Gastrocnemius medialis (tissue), 4 donors: Measurements from ENCODE around the gene TGFBR1. TPM values are rescaled to one million over a fixed set of nuclear protein-coding genes. Genes with fewer than 3 reads are reported as not detected.

Experiments
- ATAC-seq, 2 donors: fragments of 150-250 bp; one replicate each; pipeline ENCODE4 v1.9.1; 2016
- DNase-seq, 2 donors: peaks; one replicate each; pipeline ENCODE4 v3.0.0-alpha.2; 2019
- H3K27ac ChIP-seq, 4 donors: fragments of 200-600 bp; sonication (generic); 1 replicate in 1 of 4; 2 replicates in 3 of 4; pipeline ENCODE4 v1.5.1; 2016 to 2018; ENCODE audit warnings: mild to moderate bottlenecking in 2 of 4, moderate library complexity in 1 of 4
- H3K27me3 ChIP-seq, 3 donors: fragments of 200-600 bp; sonication (generic) in 2 of 3; 1 replicate in 1 of 3; 2 replicates in 2 of 3; pipeline versions ENCODE4 v1.5.1 to v1.6.0; 2016 to 2019; ENCODE audit warnings: mild to moderate bottlenecking in 1 of 3, moderate library complexity in 1 of 3
- H3K36me3 ChIP-seq, 2 donors: fragments of 200-600 bp; sonication (generic) in 1 of 2; one replicate each; pipeline ENCODE4 v1.5.1; 2017 to 2018
- H3K4me1 ChIP-seq, 2 donors: fragments of 200-600 bp; sonication (generic) in 1 of 2; one replicate each; pipeline ENCODE4 v1.5.1; 2016 to 2017; ENCODE audit warnings: mild to moderate bottlenecking in 2 of 2
- H3K4me3 ChIP-seq, 4 donors: fragments of 200-600 bp; sonication (generic) in 3 of 4; 1 replicate in 1 of 4; 2 replicates in 3 of 4; pipeline ENCODE4 v1.5.1; 2016 to 2019; ENCODE audit warnings: mild to moderate bottlenecking in 2 of 4
- H3K9me3 ChIP-seq, 3 donors: fragments of 200-600 bp; sonication (generic) in 2 of 3; 1 replicate in 1 of 3; 2 replicates in 2 of 3; pipeline ENCODE4 v1.5.1; 2016 to 2019
- CTCF ChIP-seq, 5 experiments: fragments of 450-650 bp in 3 of 5; fragments of 200-600 bp in 2 of 5; sonication (generic) in 2 of 5; IDR thresholded peaks in 4 of 5; conservative IDR thresholded peaks in 1 of 5; 1 replicate in 4 of 5; 2 replicates in 1 of 5; pipeline ENCODE4 v1.5.1; 2016 to 2019; ENCODE audit warnings: antibody characterized with exemption in 5 of 5, mild to moderate bottlenecking in 3 of 5, moderate library complexity in 3 of 5
- POLR2A ChIP-seq, 2 donors: fragments of 450-650 bp; IDR thresholded peaks; one replicate each; pipeline ENCODE4 v1.6.1; 2017; ENCODE audit warnings: antibody characterized with exemption in 2 of 2, mild to moderate bottlenecking in 2 of 2, moderate library complexity in 2 of 2
- in situ Hi-C, 4 donors: fragments of 200-750 bp; cut with MboI; loops; one replicate each; pipeline versions ENCODE4 v1.15.0 to v1.8.0; 2017; ENCODE audit warnings: low sequenced_read_pairs in 4 of 4
- intact Hi-C: fragments of 100-400 bp; cut with DNase I; formaldehyde crosslinking; loops from one replicate; pipeline ENCODE4 v1.15.1; 2023; ENCODE audit warnings: low total_unique reads
- total RNA-seq, 4 donors: library from RNA; depleted of rRNA; stranded (reverse); fragments of >200 nt; gene quantifications; one replicate each; pipeline versions ENCODE4 v1.1.0 to v1.2.3, GENCODE V29; 2016

The TGFBR1 gene
- total RNA-seq, 4 donors from 2014 or later = 13.5 to 19.0 (median 14.3) TPM

- H3K27me3 ChIP-seq = no peaks in the 10 kb centered on the region
- no peak for ATAC-seq
- H3K36me3 ChIP-seq = no peaks in the 10 kb centered on the region
- intact Hi-C loops (no loop called here), in situ Hi-C loops (no loop called here)
- H3K4me1 ChIP-seq = peaks cover 0 to 4% of the 10 kb centered on the region in 2 donors
- no peaks in the 10 kb centered on the region for H3K9me3 ChIP-seq
- no peak overlapping the region for H3K27ac ChIP-seq
- TF ChIP-seq POLR2A (IDR thresholded peaks at IDR 0.05) (no peak), CTCF (IDR thresholded peaks at IDR 0.05 in 4 of 5, conservative IDR thresholded peaks at IDR 0.05 in 1 of 5) (no peak)
- no peak for DNase-seq
- no peak overlapping the region for H3K4me3 ChIP-seq
These were observed 41.4 kb upstream of the TGFBR1 start for GRCh38 chr9:99063522-99063921.

GRCh38 chr9:99066571-99066970 lies 38.3 kb upstream of the TGFBR1 start:
- Histone ChIP-seq H3K27ac (no peak overlapping the region), H3K27me3 (no peaks in the 10 kb centered on the region), H3K9me3 (no peaks in the 10 kb centered on the region), H3K4me1 (no peaks in the 10 kb centered on the region), H3K4me3 (no peak overlapping the region), H3K36me3 (no peaks in the 10 kb centered on the region)
- no peak for ATAC-seq
- intact Hi-C loops (no loop called here), in situ Hi-C loops (no loop called here)
- no peak for DNase-seq
- TF ChIP-seq POLR2A (IDR thresholded peaks at IDR 0.05) (no peak), CTCF (IDR thresholded peaks at IDR 0.05 in 4 of 5, conservative IDR thresholded peaks at IDR 0.05 in 1 of 5) (no peak)

GRCh38 chr9:99069075-99069474 lies 35.8 kb upstream of the TGFBR1 start:
- DNase-seq = no peak
- no peaks in the 10 kb centered on the region for H3K36me3 ChIP-seq
- intact Hi-C loops = no loop called here
- H3K27me3 ChIP-seq = no peaks in the 10 kb centered on the region
- H3K4me3 ChIP-seq = no peak overlapping the region
- peak overlapping the region in 1 of 4 donors; percentile 29 for H3K27ac ChIP-seq
- H3K4me1 ChIP-seq = no peaks in the 10 kb centered on the region
- in situ Hi-C loops = no loop called here
- H3K9me3 ChIP-seq = no peaks in the 10 kb centered on the region
- no peak for ATAC-seq
- TF ChIP-seq CTCF (IDR thresholded peaks at IDR 0.05 in 4 of 5, conservative IDR thresholded peaks at IDR 0.05 in 1 of 5) = no peak
- TF ChIP-seq POLR2A (IDR thresholded peaks at IDR 0.05) = no peak

GRCh38 chr9:99069546-99069945 lies 35.4 kb upstream of the TGFBR1 start:
- in situ Hi-C loops (no loop called here), intact Hi-C loops (no loop called here)
- no peaks in the 10 kb centered on the region for H3K4me1 ChIP-seq
- no peaks in the 10 kb centered on the region for H3K36me3 ChIP-seq
- H3K27ac ChIP-seq = no peak overlapping the region
- DNase-seq (no peak), ATAC-seq (no peak)
- H3K4me3 ChIP-seq = no peak overlapping the region
- no peaks in the 10 kb centered on the region for H3K9me3 ChIP-seq
- TF ChIP-seq CTCF (IDR thresholded peaks at IDR 0.05 in 4 of 5, conservative IDR thresholded peaks at IDR 0.05 in 1 of 5) (no peak), POLR2A (IDR thresholded peaks at IDR 0.05) (no peak)
- H3K27me3 ChIP-seq = no peaks in the 10 kb centered on the region

- Histone ChIP-seq H3K27me3 (no peaks in the 10 kb centered on the region), H3K4me3 (no peak overlapping the region), H3K9me3 (no peaks in the 10 kb centered on the region), H3K36me3 (no peaks in the 10 kb centered on the region), H3K4me1 (no peaks in the 10 kb centered on the region), H3K27ac (peak overlapping the region in 3 of 4 donors; percentile 25 to 33 (median 25))
- DNase-seq (no peak), ATAC-seq (no peak)
- in situ Hi-C loops (no loop called here), intact Hi-C loops (no loop called here)
- TF ChIP-seq CTCF (IDR thresholded peaks at IDR 0.05 in 4 of 5, conservative IDR thresholded peaks at IDR 0.05 in 1 of 5) = no peak
- TF ChIP-seq POLR2A (IDR thresholded peaks at IDR 0.05) = no peak
These were observed 34.2 kb upstream of the TGFBR1 start for GRCh38 chr9:99070681-99071080.
